MCF 10A (cell line): ENCODE data around the gene PRKD1. TPM values are rescaled to one million over a fixed set of nuclear protein-coding genes. Genes with fewer than 3 reads are reported as not detected.
"Not testable (repeated sequence)": the region's sequence is repeated elsewhere in the genome, so short reads cannot be mapped to it uniquely, and the experiment has no call there.

ENCODE experiments used
- BruUV-seq: library from RNA; stranded (reverse); fragments of 400-500 nt; replicated peaks from 2 replicates; lab custom pipeline; 2021; lab: Mats Ljungman, UMichigan
- CTCF ChIA-PET: fragments of 300-600 bp; sonication (Branson Sonifier 250); formaldehyde crosslinking; extraction: SDS; loops from one replicate; lab custom pipeline; 2021; ENCODE audit warnings: antibody characterized with exemption, inconsistent platforms; lab: Yijun Ruan, JAX
- POLR2A ChIA-PET: fragments of 300-600, 350-650 bp; sonication (Branson Sonifier 250); formaldehyde crosslinking; extraction: SDS; loops from one replicate; lab custom pipeline; 2020; ENCODE audit warnings: antibody characterized with exemption, inconsistent platforms; lab: Yijun Ruan, JAX
- DNase-seq: peaks from one replicate; pipeline ENCODE4 v3.0.0-alpha.2; 2018; ENCODE audit not compliant: unreplicated experiment
- H3K27ac Mint-ChIP-seq: one replicate; pipeline ENCODE4 v1.8.0; 2022; ENCODE audit warnings: mild to moderate bottlenecking, low read depth, mixed read lengths; ENCODE audit not compliant: unreplicated experiment
- H3K27me3 Mint-ChIP-seq: one replicate; pipeline ENCODE4 v1.8.0; 2022; ENCODE audit warnings: mixed read lengths; ENCODE audit not compliant: insufficient read depth, unreplicated experiment
- H3K36me3 Mint-ChIP-seq: one replicate; pipeline ENCODE4 v1.8.0; 2022; ENCODE audit warnings: mild to moderate bottlenecking, moderate library complexity, mixed read lengths; ENCODE audit not compliant: insufficient read depth, unreplicated experiment
- H3K4me1 Mint-ChIP-seq: one replicate; pipeline ENCODE4 v1.8.0; 2022; ENCODE audit warnings: mixed read lengths; ENCODE audit not compliant: insufficient read depth, unreplicated experiment
- H3K4me3 Mint-ChIP-seq: one replicate; pipeline ENCODE4 v1.8.0; 2022; ENCODE audit warnings: mild to moderate bottlenecking, moderate library complexity, mixed read lengths; ENCODE audit not compliant: unreplicated experiment
- H3K9me3 Mint-ChIP-seq: one replicate; pipeline ENCODE4 v1.8.0; 2022; ENCODE audit warnings: mixed read lengths; ENCODE audit not compliant: unreplicated experiment
- intact Hi-C: fragments of 100-400 bp; cut with micrococcal nuclease; formaldehyde crosslinking; loops from 2 replicates; pipeline ENCODE4 v1.14.1; 2022
- total RNA-seq: library from RNA; stranded (reverse); gene quantifications from 2 replicates; pipeline ENCODE4 v1.2.3, GENCODE V29; 2022
- TF ChIP-seq, protein P1 (sequence below): fragments of 200-600 bp; IDR thresholded peaks from one replicate; pipeline ENCODE4 v1.8.0; 2022; ENCODE audit warnings: antibody characterized with exemption, mild to moderate bottlenecking; ENCODE audit not compliant: unreplicated experiment

PRKD1 gene
- total RNA-seq, 1 experiment from 2014 or later = 8.8 TPM

DNA sequence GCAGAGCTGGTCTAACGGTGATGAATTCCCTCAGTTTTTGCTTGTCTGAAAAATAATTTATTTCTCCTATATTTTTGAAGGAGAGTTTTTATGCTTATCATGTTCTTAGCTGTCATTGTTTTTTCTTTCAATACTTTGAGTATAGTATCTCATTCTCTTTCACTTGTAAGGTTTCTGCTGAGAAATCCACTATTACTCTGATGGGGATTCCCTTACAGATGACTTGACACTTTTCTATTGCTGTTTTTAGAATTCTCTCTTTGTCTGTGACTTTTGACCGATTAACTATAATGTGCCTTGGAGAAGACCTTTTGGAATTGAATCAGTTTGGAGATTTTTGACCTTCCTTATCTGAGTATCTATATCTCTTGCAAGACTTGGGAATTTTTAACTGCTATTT lies 139.6 kb downstream of the PRKD1 start:
- H3K9me3 Mint-ChIP-seq = peaks cover 10% of the 10 kb centered on the region
- no peak for DNase-seq
- no peak overlapping the region for H3K4me3 Mint-ChIP-seq
- ChIA-PET POLR2A (no interaction called here), CTCF (no interaction called here)
- H3K27ac Mint-ChIP-seq = no peak overlapping the region
- no peaks in the 10 kb centered on the region for H3K27me3 Mint-ChIP-seq
- H3K4me1 Mint-ChIP-seq = no peaks in the 10 kb centered on the region
- no TSS peak for BruUV-seq
- H3K36me3 Mint-ChIP-seq = no peaks in the 10 kb centered on the region
- TF ChIP-seq, protein P1, sequence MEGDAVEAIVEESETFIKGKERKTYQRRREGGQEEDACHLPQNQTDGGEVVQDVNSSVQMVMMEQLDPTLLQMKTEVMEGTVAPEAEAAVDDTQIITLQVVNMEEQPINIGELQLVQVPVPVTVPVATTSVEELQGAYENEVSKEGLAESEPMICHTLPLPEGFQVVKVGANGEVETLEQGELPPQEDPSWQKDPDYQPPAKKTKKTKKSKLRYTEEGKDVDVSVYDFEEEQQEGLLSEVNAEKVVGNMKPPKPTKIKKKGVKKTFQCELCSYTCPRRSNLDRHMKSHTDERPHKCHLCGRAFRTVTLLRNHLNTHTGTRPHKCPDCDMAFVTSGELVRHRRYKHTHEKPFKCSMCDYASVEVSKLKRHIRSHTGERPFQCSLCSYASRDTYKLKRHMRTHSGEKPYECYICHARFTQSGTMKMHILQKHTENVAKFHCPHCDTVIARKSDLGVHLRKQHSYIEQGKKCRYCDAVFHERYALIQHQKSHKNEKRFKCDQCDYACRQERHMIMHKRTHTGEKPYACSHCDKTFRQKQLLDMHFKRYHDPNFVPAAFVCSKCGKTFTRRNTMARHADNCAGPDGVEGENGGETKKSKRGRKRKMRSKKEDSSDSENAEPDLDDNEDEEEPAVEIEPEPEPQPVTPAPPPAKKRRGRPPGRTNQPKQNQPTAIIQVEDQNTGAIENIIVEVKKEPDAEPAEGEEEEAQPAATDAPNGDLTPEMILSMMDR = no peak
- intact Hi-C loops = no loop called here

DNA sequence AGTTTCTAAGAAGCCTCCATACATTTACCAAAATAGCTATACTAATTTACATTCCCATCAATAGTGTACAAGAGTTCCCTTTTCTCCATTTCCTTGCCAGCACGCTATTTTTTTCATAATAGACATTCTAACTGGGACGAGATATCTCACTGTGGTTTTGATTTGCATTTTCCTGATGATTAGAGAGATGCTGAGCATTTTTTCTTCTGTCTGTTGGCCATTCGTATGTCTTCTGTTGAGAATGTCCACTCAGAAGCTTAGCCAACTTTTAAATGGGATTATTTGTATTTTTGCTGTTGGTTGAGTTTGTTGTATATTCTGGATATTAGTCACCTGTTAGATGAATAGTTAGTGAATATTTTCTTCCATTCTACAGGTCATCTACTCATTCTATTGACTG lies 144.1 kb downstream of the PRKD1 start:
- intact Hi-C loops = no loop called here
- Mint-ChIP-seq H3K9me3 (peaks cover 10% of the 10 kb centered on the region), H3K4me3 (no peak overlapping the region), H3K36me3 (no peaks in the 10 kb centered on the region), H3K27me3 (no peaks in the 10 kb centered on the region), H3K27ac (no peak overlapping the region), H3K4me1 (no peaks in the 10 kb centered on the region)
- BruUV-seq = no TSS peak
- TF ChIP-seq, protein P1 = no peak
- DNase-seq = no peak
- ChIA-PET POLR2A (no interaction called here), CTCF (interaction anchor here (0.6 to 1.0 kb wide), 3 partner anchors 18 to 502 kb away, joined by 3 read pairs; no protein-coding TSS in a partner anchor)

DNA sequence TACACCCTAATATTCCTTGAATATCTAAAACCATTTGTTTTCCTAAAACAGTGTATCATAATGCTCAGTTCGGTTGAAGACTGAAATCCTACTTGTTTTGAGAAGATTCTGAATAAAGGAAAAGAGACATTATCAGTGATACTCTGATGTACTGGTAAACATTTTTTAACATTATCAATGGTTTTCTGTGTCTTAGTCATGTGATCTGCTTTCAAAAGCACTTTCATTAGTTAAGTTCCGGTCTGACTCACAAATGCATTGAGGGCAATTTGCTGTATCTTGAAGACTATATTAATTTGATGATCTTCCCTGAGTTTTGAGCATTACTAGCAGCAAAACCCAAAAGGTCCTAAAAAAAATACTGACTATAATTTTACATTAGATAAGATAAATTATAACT lies 145.6 kb downstream of the PRKD1 start:
- ChIA-PET CTCF (interaction anchor here (0.8 kb wide), 1 partner anchor 232 kb away, joined by 3 read pairs; no protein-coding TSS in a partner anchor), POLR2A (no interaction called here)
- H3K27ac Mint-ChIP-seq = no peak overlapping the region
- H3K9me3 Mint-ChIP-seq = peaks cover 21% of the 10 kb centered on the region
- H3K27me3 Mint-ChIP-seq = no peaks in the 10 kb centered on the region
- TF ChIP-seq, protein P1 = no peak
- no peaks in the 10 kb centered on the region for H3K36me3 Mint-ChIP-seq
- no peaks in the 10 kb centered on the region for H3K4me1 Mint-ChIP-seq
- H3K4me3 Mint-ChIP-seq = no peak overlapping the region
- DNase-seq = no peak
- intact Hi-C loops = no loop called here
- no TSS peak for BruUV-seq

DNA sequence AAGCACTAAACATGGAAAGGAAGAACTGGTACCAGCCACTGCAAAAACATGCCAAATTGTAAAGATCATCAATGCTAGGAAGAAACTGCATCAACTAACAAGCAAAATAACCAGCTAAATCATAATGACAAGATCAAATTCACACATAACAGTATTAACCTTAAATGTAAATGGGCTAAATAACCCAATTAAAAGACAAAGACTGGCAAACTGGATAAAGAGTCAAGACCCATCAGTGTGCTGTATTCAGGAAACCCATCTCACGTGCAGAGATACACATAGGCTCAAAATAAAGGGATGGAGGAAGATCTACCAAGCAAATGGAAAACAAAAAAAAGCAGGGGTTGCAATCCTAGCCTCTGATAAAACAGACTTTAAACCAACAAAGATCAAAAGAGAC lies 150.5 kb downstream of the PRKD1 start:
- intact Hi-C loops, H3K27ac Mint-ChIP-seq, DNase-seq, BruUV-seq, H3K27me3 Mint-ChIP-seq, POLR2A ChIA-PET, H3K4me1 Mint-ChIP-seq, H3K36me3 Mint-ChIP-seq, H3K4me3 Mint-ChIP-seq: not testable (repeated sequence)
- CTCF ChIA-PET = interaction anchor here (1.2 kb wide), 1 partner anchor 20 kb away, joined by 3 read pairs; no protein-coding TSS in a partner anchor
- H3K9me3 Mint-ChIP-seq = peaks cover 21% of the 10 kb centered on the region
